ENCODE results near the gene DLEC1. TPM values are rescaled to one million over a fixed set of nuclear protein-coding genes. Genes with fewer than 3 reads are reported as not detected.

DLEC1 gene
- total and polyA plus RNA-seq, 2 donors (not counting 1 experiment from before 2014, with no cell fraction given), result under 0.01 to 0.02 TPM

- H3K4me2 ChIP-seq (ENCODE audit: extremely low read depth, insufficient read depth, low read length), result no peak overlapping the region
- TF ChIP-seq EZH2 (IDR thresholded peaks at IDR 0.05; ENCODE audit: low read length, missing control alignments), result no peak
- TF ChIP-seq, protein P1, sequence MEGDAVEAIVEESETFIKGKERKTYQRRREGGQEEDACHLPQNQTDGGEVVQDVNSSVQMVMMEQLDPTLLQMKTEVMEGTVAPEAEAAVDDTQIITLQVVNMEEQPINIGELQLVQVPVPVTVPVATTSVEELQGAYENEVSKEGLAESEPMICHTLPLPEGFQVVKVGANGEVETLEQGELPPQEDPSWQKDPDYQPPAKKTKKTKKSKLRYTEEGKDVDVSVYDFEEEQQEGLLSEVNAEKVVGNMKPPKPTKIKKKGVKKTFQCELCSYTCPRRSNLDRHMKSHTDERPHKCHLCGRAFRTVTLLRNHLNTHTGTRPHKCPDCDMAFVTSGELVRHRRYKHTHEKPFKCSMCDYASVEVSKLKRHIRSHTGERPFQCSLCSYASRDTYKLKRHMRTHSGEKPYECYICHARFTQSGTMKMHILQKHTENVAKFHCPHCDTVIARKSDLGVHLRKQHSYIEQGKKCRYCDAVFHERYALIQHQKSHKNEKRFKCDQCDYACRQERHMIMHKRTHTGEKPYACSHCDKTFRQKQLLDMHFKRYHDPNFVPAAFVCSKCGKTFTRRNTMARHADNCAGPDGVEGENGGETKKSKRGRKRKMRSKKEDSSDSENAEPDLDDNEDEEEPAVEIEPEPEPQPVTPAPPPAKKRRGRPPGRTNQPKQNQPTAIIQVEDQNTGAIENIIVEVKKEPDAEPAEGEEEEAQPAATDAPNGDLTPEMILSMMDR (conservative IDR thresholded peaks at IDR 0.05 in 1 of 2, IDR thresholded peaks at IDR 0.05 in 1 of 2; ENCODE audit: low read depth in 1 of 2, low read length in 2 of 2), result no peak
- DNase-seq (ENCODE audit: low read depth in 2 of 2), result no peak
Measured at GRCh38 chr3:38006445-38006995, 32.5 kb upstream of the DLEC1 start.

DNA sequence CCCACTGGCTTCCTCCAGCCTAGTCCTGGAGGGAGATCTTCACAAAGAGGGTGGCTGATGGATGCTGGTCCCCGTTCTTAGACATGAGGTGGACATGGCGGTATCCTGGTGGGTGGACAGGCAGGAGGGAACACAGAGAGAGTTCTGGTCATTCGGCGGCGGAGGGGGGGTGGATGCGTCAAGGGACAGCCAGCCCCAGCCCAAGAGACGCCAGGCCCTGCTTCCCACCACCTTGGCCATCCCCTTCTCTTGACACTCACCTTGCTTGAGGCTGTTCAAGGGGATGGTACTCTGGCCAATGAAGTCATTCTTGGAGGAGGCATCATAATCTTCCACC lies 31.3 kb upstream of the DLEC1 start:
- H3K27me3 ChIP-seq (ENCODE audit: control insufficient read depth, insufficient read depth, low read length), result no peaks in the 10 kb centered on the region
- TF ChIP-seq, protein P1 (conservative IDR thresholded peaks at IDR 0.05 in 1 of 2, IDR thresholded peaks at IDR 0.05 in 1 of 2; ENCODE audit: low read depth in 1 of 2, low read length in 2 of 2), result no peak
- no peak for TF ChIP-seq EZH2 (IDR thresholded peaks at IDR 0.05; ENCODE audit: low read length, missing control alignments)
- H3K9me3 ChIP-seq (ENCODE audit: control insufficient read depth, insufficient read depth, low read depth, low read length), result no peaks in the 10 kb centered on the region
- peaks cover 5% of the 10 kb centered on the region for H3K36me3 ChIP-seq (ENCODE audit: control insufficient read depth, insufficient read depth, low read length)
- no peak overlapping the region for H2AFZ ChIP-seq (ENCODE audit: low read length)
- DNase-seq (ENCODE audit: low read depth in 2 of 2), result no peak
- H3K9ac ChIP-seq (ENCODE audit: insufficient read depth, low read length), result no peak overlapping the region
- no peak overlapping the region for H3K27ac ChIP-seq (ENCODE audit: insufficient read depth, low read length)
- H4K20me1 ChIP-seq (ENCODE audit: control insufficient read depth, extremely low read depth, insufficient read depth, low read length), result no peaks in the 10 kb centered on the region
- H3K4me1 ChIP-seq (ENCODE audit: control insufficient read depth, extremely low read depth, insufficient read depth, low read length), result no peaks in the 10 kb centered on the region
- H3K79me2 ChIP-seq (ENCODE audit: control insufficient read depth, insufficient read depth, low read length), result no peaks in the 10 kb centered on the region
- H3K4me2 ChIP-seq (ENCODE audit: extremely low read depth, insufficient read depth, low read length), result no peak overlapping the region
- no peak overlapping the region for H3K4me3 ChIP-seq (replicated peaks in 1 of 4; ENCODE audit: control extremely low read depth in 1 of 4, insufficient read depth in 1 of 4, low read depth in 3 of 4, low read length in 4 of 4)

More at GRCh38 chr3:38006445-38006995, 32.5 kb upstream of the DLEC1 start:
- H3K27ac ChIP-seq (ENCODE audit: insufficient read depth, low read length), result no peak overlapping the region
- H3K4me3 ChIP-seq (replicated peaks in 1 of 4; ENCODE audit: control extremely low read depth in 1 of 4, insufficient read depth in 1 of 4, low read depth in 3 of 4, low read length in 4 of 4), result no peak overlapping the region
- H3K4me1 ChIP-seq (ENCODE audit: control insufficient read depth, extremely low read depth, insufficient read depth, low read length), result no peaks in the 10 kb centered on the region
- no peaks in the 10 kb centered on the region for H3K9me3 ChIP-seq (ENCODE audit: control insufficient read depth, insufficient read depth, low read depth, low read length)
- no peaks in the 10 kb centered on the region for H3K27me3 ChIP-seq (ENCODE audit: control insufficient read depth, insufficient read depth, low read length)
- no peak overlapping the region for H2AFZ ChIP-seq (ENCODE audit: low read length)
- H3K79me2 ChIP-seq (ENCODE audit: control insufficient read depth, insufficient read depth, low read length), result no peaks in the 10 kb centered on the region
- no peak overlapping the region for H3K9ac ChIP-seq (ENCODE audit: insufficient read depth, low read length)
- H4K20me1 ChIP-seq (ENCODE audit: control insufficient read depth, extremely low read depth, insufficient read depth, low read length), result no peaks in the 10 kb centered on the region
- H3K36me3 ChIP-seq (ENCODE audit: control insufficient read depth, insufficient read depth, low read length), result peaks cover 5% of the 10 kb centered on the region

DNA sequence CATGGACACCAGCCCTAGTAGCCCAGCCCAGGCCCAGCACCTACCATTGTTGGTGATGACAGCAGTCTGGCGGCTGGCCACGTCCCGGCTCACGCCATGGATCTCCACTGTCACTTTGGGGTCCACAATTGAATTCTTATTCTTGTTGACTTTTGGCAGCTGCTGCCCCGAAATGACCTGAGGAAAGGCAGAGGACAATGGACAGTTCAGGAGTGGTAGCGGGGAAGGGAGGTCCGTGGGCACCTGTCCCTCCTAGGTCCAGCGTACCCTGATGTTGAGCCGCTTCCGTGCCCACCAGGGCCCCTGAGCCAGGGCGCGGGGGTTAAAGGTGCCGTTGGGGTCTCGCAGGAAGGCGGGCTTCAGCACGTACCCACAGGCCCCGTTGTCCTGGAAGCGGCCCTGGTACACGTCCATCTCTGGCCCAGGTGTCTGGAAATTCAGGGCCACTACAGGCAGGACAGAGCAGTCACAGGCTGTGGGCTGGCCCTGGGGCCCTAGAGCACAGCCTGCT lies 30.8 kb upstream of the DLEC1 start:
- Histone ChIP-seq H3K9ac (ENCODE audit: insufficient read depth, low read length) (no peak overlapping the region), H3K27me3 (ENCODE audit: control insufficient read depth, insufficient read depth, low read length) (no peaks in the 10 kb centered on the region), H3K4me3 (replicated peaks in 1 of 4; ENCODE audit: control extremely low read depth in 1 of 4, insufficient read depth in 1 of 4, low read depth in 3 of 4, low read length in 4 of 4) (no peak overlapping the region), H3K36me3 (ENCODE audit: control insufficient read depth, insufficient read depth, low read length) (peaks cover 5% of the 10 kb centered on the region), H3K4me1 (ENCODE audit: control insufficient read depth, extremely low read depth, insufficient read depth, low read length) (no peaks in the 10 kb centered on the region), H3K9me3 (ENCODE audit: control insufficient read depth, insufficient read depth, low read depth, low read length) (no peaks in the 10 kb centered on the region), H3K79me2 (ENCODE audit: control insufficient read depth, insufficient read depth, low read length) (no peaks in the 10 kb centered on the region), H2AFZ (ENCODE audit: low read length) (no peak overlapping the region), H3K27ac (ENCODE audit: insufficient read depth, low read length) (no peak overlapping the region), H4K20me1 (ENCODE audit: control insufficient read depth, extremely low read depth, insufficient read depth, low read length) (no peaks in the 10 kb centered on the region), H3K4me2 (ENCODE audit: extremely low read depth, insufficient read depth, low read length) (no peak overlapping the region)
- no peak for DNase-seq (ENCODE audit: low read depth in 2 of 2)
- TF ChIP-seq, protein P1 (conservative IDR thresholded peaks at IDR 0.05 in 1 of 2, IDR thresholded peaks at IDR 0.05 in 1 of 2; ENCODE audit: low read depth in 1 of 2, low read length in 2 of 2), result no peak
- no peak for TF ChIP-seq EZH2 (IDR thresholded peaks at IDR 0.05; ENCODE audit: low read length, missing control alignments)
